ENCODE data around the gene TBCCD1.
A peak's percentile ranks its signal among the peaks of the same experiment; 100 is the strongest.

Gene TBCCD1

DNA sequence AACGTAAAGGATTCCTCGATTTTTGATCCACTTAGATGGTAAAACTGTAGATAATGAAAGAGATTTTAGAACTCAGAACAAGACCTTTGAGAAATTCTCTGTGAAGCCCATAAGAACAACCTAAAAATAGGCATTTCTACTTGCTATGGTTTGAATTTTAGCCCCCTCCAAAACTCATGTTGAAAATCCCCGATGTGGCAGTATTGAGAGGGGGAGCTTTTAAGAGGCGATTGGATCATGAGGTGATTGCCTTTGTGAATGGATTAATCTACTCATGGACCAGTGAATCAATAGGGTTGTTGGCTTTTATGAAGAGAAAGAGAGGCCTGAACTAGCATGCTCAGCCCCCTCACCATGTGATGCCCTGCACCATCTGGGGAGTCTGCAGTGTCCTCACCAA is 25.5 kb upstream of the TBCCD1 start:
- H2AK5ac ChIP-seq (ENCODE audit: low read length, severe bottlenecking) = no peak overlapping the region
- no peak overlapping the region for H2BK120ac ChIP-seq (ENCODE audit: low read depth, low read length)
- H4K8ac ChIP-seq (ENCODE audit: low read length) = no peak overlapping the region
- DNase-seq = no peak
- no peak overlapping the region for H3K4me3 ChIP-seq (ENCODE audit: insufficient read depth in 1 of 2, low read depth in 1 of 2, low read length in 2 of 2)
- H3K27ac ChIP-seq (ENCODE audit: low read length, poor library complexity, severe bottlenecking) = no peak overlapping the region
- no peak overlapping the region for H3K18ac ChIP-seq (ENCODE audit: low read depth in 1 of 2, low read length in 2 of 2)
- no peaks in the 10 kb centered on the region for H3K79me1 ChIP-seq (replicated peaks; ENCODE audit: low read length, poor library complexity, severe bottlenecking)
- no peaks in the 10 kb centered on the region for H3K27me3 ChIP-seq (ENCODE audit: control insufficient read depth in 1 of 2, insufficient read depth in 1 of 2, low read length in 2 of 2)
- 85% methylated on average over 4 of the region's 4 CpGs for WGBS
- no peak overlapping the region for H4K91ac ChIP-seq (ENCODE audit: low read length)
- H2BK15ac ChIP-seq (ENCODE audit: low read depth, poor library complexity, severe bottlenecking) = no peak overlapping the region
- H3K4me2 ChIP-seq (ENCODE audit: low read length, poor library complexity, severe bottlenecking) = no peak overlapping the region
- H3K23ac ChIP-seq (ENCODE audit: low read length in 2 of 2) = no peak overlapping the region
- H3K36me3 ChIP-seq (ENCODE audit: control insufficient read depth in 1 of 2, insufficient read depth in 2 of 2, low read depth in 1 of 2, low read length in 2 of 2) = no peaks in the 10 kb centered on the region
- H3K4me1 ChIP-seq (ENCODE audit: control insufficient read depth, insufficient read depth, low read depth, low read length) = peaks cover 2% of the 10 kb centered on the region
- H2BK12ac ChIP-seq (ENCODE audit: low read length in 2 of 2) = no peak overlapping the region
- no peak overlapping the region for H3K14ac ChIP-seq (ENCODE audit: low read length in 2 of 2)
- H3K9ac ChIP-seq (ENCODE audit: low read length) = no peak overlapping the region
- no peak overlapping the region for H3K4ac ChIP-seq (ENCODE audit: low read depth in 1 of 2, low read length in 2 of 2)
- H2AFZ ChIP-seq (ENCODE audit: low read depth, low read length) = no peak overlapping the region
- H3K9me3 ChIP-seq (ENCODE audit: control insufficient read depth, low read length) = no peaks in the 10 kb centered on the region
- no peak overlapping the region for H2BK5ac ChIP-seq (ENCODE audit: low read depth, low read length, poor library complexity, severe bottlenecking)

DNA sequence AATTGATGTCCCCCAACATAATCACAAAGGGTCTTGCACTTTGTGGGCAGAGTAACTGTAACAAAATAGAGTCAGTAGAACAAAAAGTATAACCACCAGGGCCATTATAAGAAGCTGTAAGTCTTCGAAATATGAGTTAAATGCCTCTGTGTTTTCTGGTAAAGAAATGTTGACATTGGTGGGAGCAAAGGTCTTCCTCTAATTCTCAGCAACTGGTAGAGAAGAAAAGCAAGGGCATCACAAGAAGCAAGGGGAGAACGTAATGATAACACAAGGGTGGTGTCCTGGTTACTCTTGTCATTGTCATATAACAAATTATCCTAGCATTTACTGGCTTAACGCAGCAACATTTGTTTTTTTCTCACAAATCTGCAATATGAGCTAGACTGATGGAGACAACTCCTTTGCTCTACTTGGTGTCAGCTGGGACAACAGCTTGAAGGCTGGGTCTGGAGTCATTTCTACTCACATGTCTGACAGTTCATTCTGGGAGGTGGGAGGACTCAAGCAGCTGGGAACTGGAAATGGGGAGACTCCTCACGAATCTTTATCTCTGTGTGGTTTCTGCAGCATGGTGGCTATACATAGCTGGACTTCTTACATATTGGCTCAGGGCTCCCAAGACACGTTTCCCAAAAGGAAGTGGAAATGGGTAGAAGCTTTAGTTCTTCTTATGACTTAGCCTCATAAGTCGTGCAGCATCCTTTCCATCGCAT is 23.6 kb upstream of the TBCCD1 start:
- no peak overlapping the region for H4K91ac ChIP-seq (ENCODE audit: low read length)
- H2AK5ac ChIP-seq (ENCODE audit: low read length, severe bottlenecking) = no peak overlapping the region
- H3K36me3 ChIP-seq (ENCODE audit: control insufficient read depth in 1 of 2, insufficient read depth in 2 of 2, low read depth in 1 of 2, low read length in 2 of 2) = peaks cover 0 to 6% of the 10 kb centered on the region in 2 experiments
- H3K4ac ChIP-seq (ENCODE audit: low read depth in 1 of 2, low read length in 2 of 2) = no peak overlapping the region
- no peak overlapping the region for H3K4me3 ChIP-seq (ENCODE audit: insufficient read depth in 1 of 2, low read depth in 1 of 2, low read length in 2 of 2)
- no peak overlapping the region for H3K18ac ChIP-seq (ENCODE audit: low read depth in 1 of 2, low read length in 2 of 2)
- no peak overlapping the region for H2BK12ac ChIP-seq (ENCODE audit: low read length in 2 of 2)
- no peaks in the 10 kb centered on the region for H3K4me1 ChIP-seq (ENCODE audit: control insufficient read depth, insufficient read depth, low read depth, low read length)
- DNase-seq = no peak
- H3K79me1 ChIP-seq (replicated peaks; ENCODE audit: low read length, poor library complexity, severe bottlenecking) = no peaks in the 10 kb centered on the region
- H3K27me3 ChIP-seq (ENCODE audit: control insufficient read depth in 1 of 2, insufficient read depth in 1 of 2, low read length in 2 of 2) = no peaks in the 10 kb centered on the region
- 90% methylated on average over 5 of the region's 7 CpGs for WGBS
- no peak overlapping the region for H3K27ac ChIP-seq (ENCODE audit: low read length, poor library complexity, severe bottlenecking)
- no peak overlapping the region for H3K23ac ChIP-seq (ENCODE audit: low read length in 2 of 2)
- H3K14ac ChIP-seq (ENCODE audit: low read length in 2 of 2) = no peak overlapping the region
- no peak overlapping the region for H2BK120ac ChIP-seq (ENCODE audit: low read depth, low read length)
- no peak overlapping the region for H2BK5ac ChIP-seq (ENCODE audit: low read depth, low read length, poor library complexity, severe bottlenecking)
- H3K4me2 ChIP-seq (ENCODE audit: low read length, poor library complexity, severe bottlenecking) = no peak overlapping the region
- H3K9me3 ChIP-seq (ENCODE audit: control insufficient read depth, low read length) = no peaks in the 10 kb centered on the region
- H4K8ac ChIP-seq (ENCODE audit: low read length) = no peak overlapping the region
- H3K9ac ChIP-seq (ENCODE audit: low read length) = no peak overlapping the region
- H2AFZ ChIP-seq (ENCODE audit: low read depth, low read length) = no peak overlapping the region
- no peak overlapping the region for H2BK15ac ChIP-seq (ENCODE audit: low read depth, poor library complexity, severe bottlenecking)

DNA sequence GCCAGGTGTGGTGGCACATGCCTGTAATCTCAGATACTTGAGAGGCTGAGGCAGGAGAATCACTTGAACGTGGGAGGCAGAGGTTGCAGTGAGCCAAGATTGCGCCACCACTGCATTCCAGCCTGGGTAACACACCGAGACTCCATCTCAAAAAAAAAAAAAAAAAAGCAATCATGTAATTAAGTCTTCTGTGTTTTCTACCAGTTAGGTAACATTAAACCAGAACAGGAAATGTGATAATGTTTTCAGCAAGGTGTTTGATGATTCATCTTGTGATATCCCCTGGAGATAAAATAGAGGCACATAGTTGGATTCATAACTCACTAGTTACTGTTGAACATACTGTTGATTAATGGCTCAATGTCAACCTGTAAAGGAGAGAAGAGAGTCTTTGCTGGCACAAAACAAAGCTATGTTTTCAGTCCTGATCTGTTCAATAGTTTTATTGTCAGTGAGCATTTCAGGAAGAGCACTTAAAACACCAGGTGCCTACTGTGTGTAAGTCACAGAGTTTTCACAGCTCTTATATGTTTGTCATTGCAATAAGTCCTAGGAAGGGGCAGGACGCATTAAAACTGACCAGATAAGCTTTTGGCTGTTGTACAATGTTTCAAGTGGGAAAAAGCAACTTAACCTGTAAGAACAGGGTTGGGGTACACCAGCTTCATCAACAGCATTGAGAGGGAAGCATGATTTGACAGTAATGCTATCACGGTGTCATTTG is 22.9 kb upstream of the TBCCD1 start:
- Histone ChIP-seq H2AK5ac (ENCODE audit: low read length, severe bottlenecking) (no peak overlapping the region), H3K9me3 (ENCODE audit: control insufficient read depth, low read length) (no peaks in the 10 kb centered on the region), H2BK5ac (ENCODE audit: low read depth, low read length, poor library complexity, severe bottlenecking) (no peak overlapping the region), H3K4me1 (ENCODE audit: control insufficient read depth, insufficient read depth, low read depth, low read length) (no peaks in the 10 kb centered on the region), H3K27me3 (ENCODE audit: control insufficient read depth in 1 of 2, insufficient read depth in 1 of 2, low read length in 2 of 2) (no peaks in the 10 kb centered on the region), H3K79me1 (replicated peaks; ENCODE audit: low read length, poor library complexity, severe bottlenecking) (no peaks in the 10 kb centered on the region), H3K4me3 (ENCODE audit: insufficient read depth in 1 of 2, low read depth in 1 of 2, low read length in 2 of 2) (no peak overlapping the region), H3K4ac (ENCODE audit: low read depth in 1 of 2, low read length in 2 of 2) (no peak overlapping the region), H3K9ac (ENCODE audit: low read length) (no peak overlapping the region), H3K18ac (ENCODE audit: low read depth in 1 of 2, low read length in 2 of 2) (no peak overlapping the region), H3K14ac (ENCODE audit: low read length in 2 of 2) (no peak overlapping the region), H2BK15ac (ENCODE audit: low read depth, poor library complexity, severe bottlenecking) (no peak overlapping the region), H2BK12ac (ENCODE audit: low read length in 2 of 2) (no peak overlapping the region), H4K8ac (ENCODE audit: low read length) (no peak overlapping the region), H3K23ac (ENCODE audit: low read length in 2 of 2) (no peak overlapping the region), H3K4me2 (ENCODE audit: low read length, poor library complexity, severe bottlenecking) (no peak overlapping the region), H2BK120ac (ENCODE audit: low read depth, low read length) (no peak overlapping the region), H2AFZ (ENCODE audit: low read depth, low read length) (no peak overlapping the region), H4K91ac (ENCODE audit: low read length) (no peak overlapping the region), H3K36me3 (ENCODE audit: control insufficient read depth in 1 of 2, insufficient read depth in 2 of 2, low read depth in 1 of 2, low read length in 2 of 2) (peaks cover 0 to 13% of the 10 kb centered on the region in 2 experiments), H3K27ac (ENCODE audit: low read length, poor library complexity, severe bottlenecking) (no peak overlapping the region)
- 80% methylated on average over 2 of the region's 5 CpGs for WGBS
- no peak for DNase-seq

DNA sequence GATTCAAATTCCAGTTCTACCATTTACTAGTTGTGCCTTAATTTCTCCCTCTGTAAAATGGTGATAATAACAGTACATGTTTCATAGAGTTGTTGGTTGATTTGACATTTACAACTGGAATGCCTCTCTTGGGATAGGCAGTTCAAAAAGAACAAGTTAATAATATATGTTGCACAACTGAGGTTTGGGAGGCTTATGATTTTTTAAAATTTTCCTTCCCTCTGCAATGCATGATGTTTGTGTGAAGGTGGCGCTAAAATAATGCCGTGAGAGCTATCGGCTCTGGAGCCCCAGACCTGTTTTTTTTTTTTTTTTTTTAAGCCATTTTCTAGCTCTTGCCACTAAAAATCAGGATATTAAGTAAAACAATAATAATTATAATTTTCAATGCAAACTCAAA is 22.0 kb upstream of the TBCCD1 start:
- Histone ChIP-seq H3K79me1 (replicated peaks; ENCODE audit: low read length, poor library complexity, severe bottlenecking) (no peaks in the 10 kb centered on the region), H3K4me1 (ENCODE audit: control insufficient read depth, insufficient read depth, low read depth, low read length) (no peaks in the 10 kb centered on the region), H3K4ac (ENCODE audit: low read depth in 1 of 2, low read length in 2 of 2) (no peak overlapping the region), H4K8ac (ENCODE audit: low read length) (no peak overlapping the region), H3K27me3 (ENCODE audit: control insufficient read depth in 1 of 2, insufficient read depth in 1 of 2, low read length in 2 of 2) (no peaks in the 10 kb centered on the region), H3K18ac (ENCODE audit: low read depth in 1 of 2, low read length in 2 of 2) (no peak overlapping the region), H3K9ac (ENCODE audit: low read length) (no peak overlapping the region), H2BK120ac (ENCODE audit: low read depth, low read length) (no peak overlapping the region), H3K14ac (ENCODE audit: low read length in 2 of 2) (no peak overlapping the region), H2BK15ac (ENCODE audit: low read depth, poor library complexity, severe bottlenecking) (no peak overlapping the region), H4K91ac (ENCODE audit: low read length) (no peak overlapping the region), H3K4me2 (ENCODE audit: low read length, poor library complexity, severe bottlenecking) (no peak overlapping the region), H3K23ac (ENCODE audit: low read length in 2 of 2) (no peak overlapping the region), H3K9me3 (ENCODE audit: control insufficient read depth, low read length) (no peaks in the 10 kb centered on the region), H3K27ac (ENCODE audit: low read length, poor library complexity, severe bottlenecking) (no peak overlapping the region), H3K36me3 (ENCODE audit: control insufficient read depth in 1 of 2, insufficient read depth in 2 of 2, low read depth in 1 of 2, low read length in 2 of 2) (peaks cover 0 to 22% of the 10 kb centered on the region in 2 experiments), H2AK5ac (ENCODE audit: low read length, severe bottlenecking) (no peak overlapping the region), H2BK5ac (ENCODE audit: low read depth, low read length, poor library complexity, severe bottlenecking) (no peak overlapping the region), H3K4me3 (ENCODE audit: insufficient read depth in 1 of 2, low read depth in 1 of 2, low read length in 2 of 2) (no peak overlapping the region), H2AFZ (ENCODE audit: low read depth, low read length) (no peak overlapping the region), H2BK12ac (ENCODE audit: low read length in 2 of 2) (no peak overlapping the region)
- peak; percentile 10 for DNase-seq
- WGBS = no CpG with 5 or more reads among the region's 3 CpGs
